IMR-90 (cell line): Measurements from ENCODE around the gene ADSS1. TPM values are rescaled to one million over a fixed set of nuclear protein-coding genes. Genes with fewer than 3 reads are reported as not detected.

ENCODE experiments used
- ATAC-seq: fragments of 200-7000 bp; cut with Tn5 transposase; 2 replicates; pipeline ENCODE4 v1.9.1; 2020; ENCODE audit warnings: low read depth, mild to moderate bottlenecking, moderate library complexity
- BruUV-seq: library from RNA; stranded (reverse); fragments of 400-500 nt; replicated peaks from 2 replicates; lab custom pipeline; 2021; lab: Mats Ljungman, UMichigan
- CTCF ChIA-PET: fragments of 300-600 bp; formaldehyde crosslinking; extraction: SDS; loops from one replicate; lab custom pipeline; 2021; ENCODE audit warnings: antibody characterized with exemption; lab: Yijun Ruan, JAX
- POLR2A ChIA-PET: fragments of 300-600 bp; sonication (Branson Sonifier 250); formaldehyde crosslinking; loops from one replicate; lab custom pipeline; 2022; ENCODE audit warnings: antibody characterized with exemption; ENCODE audit not compliant: unreplicated experiment; lab: Charles Lee
- DNase-seq: peaks from one replicate; pipeline ENCODE4 v3.0.0; 2013
- H2AFZ ChIP-seq: replicated peaks from 2 replicates; pipeline ENCODE3; 2013; ENCODE audit warnings: low read length, mild to moderate bottlenecking; ENCODE audit not compliant: poor library complexity
- H2AK5ac ChIP-seq: 2 replicates; pipeline ENCODE4 v1.6.1; 2013; ENCODE audit warnings: low read depth, low read length, inconsistent platforms
- H2AK9ac ChIP-seq: replicated peaks from 2 replicates; pipeline ENCODE3; 2013; ENCODE audit warnings: mild to moderate bottlenecking, low read depth, low read length, moderate library complexity; ENCODE audit not compliant: poor library complexity
- H2BK120ac ChIP-seq: 2 replicates; pipeline ENCODE4 v1.6.1; 2013; ENCODE audit warnings: low read depth, low read length, inconsistent platforms
- H2BK15ac ChIP-seq: 3 replicates; pipeline ENCODE4 v1.6.1; 2013; ENCODE audit warnings: low read depth, low read length, inconsistent platforms
- H2BK20ac ChIP-seq: 2 replicates; pipeline ENCODE4 v1.6.1; 2013; ENCODE audit warnings: low read depth, mild to moderate bottlenecking, inconsistent platforms, low read length, moderate library complexity
- H2BK5ac ChIP-seq: 2 replicates; pipeline ENCODE4 v1.6.1; 2013; ENCODE audit warnings: mild to moderate bottlenecking, low read depth, low read length, inconsistent platforms; ENCODE audit not compliant: poor library complexity, severe bottlenecking
- H3K14ac ChIP-seq: replicated peaks from 2 replicates; pipeline ENCODE4 v1.6.1; 2013; ENCODE audit warnings: low read depth, low read length, inconsistent platforms
- H3K18ac ChIP-seq: 2 replicates; pipeline ENCODE4 v1.6.1; 2013; ENCODE audit warnings: low read depth, low read length, control low read depth
- H3K23ac ChIP-seq: 2 replicates; pipeline ENCODE4 v1.6.1; 2013; ENCODE audit warnings: low read depth, low read length, inconsistent platforms
- H3K27ac ChIP-seq: 2 replicates; pipeline ENCODE4 v1.5.1; 2013; ENCODE audit warnings: mild to moderate bottlenecking, control low read depth, low read length; ENCODE audit not compliant: insufficient read depth
- H3K27me3 ChIP-seq: 2 replicates; pipeline ENCODE4 v1.6.1; 2013; ENCODE audit warnings: low read length; ENCODE audit not compliant: control insufficient read depth, insufficient read depth
- H3K36me3 ChIP-seq: 2 replicates; pipeline ENCODE4 v1.6.1; 2013; ENCODE audit warnings: low read length, mixed read lengths; ENCODE audit not compliant: control insufficient read depth, insufficient read depth
- H3K4ac ChIP-seq: 2 replicates; pipeline ENCODE4 v1.6.1; 2013; ENCODE audit warnings: low read depth, low read length, inconsistent platforms
- H3K4me1 ChIP-seq: 2 replicates; pipeline ENCODE4 v1.6.1; 2013; ENCODE audit warnings: low read length, mixed read lengths; ENCODE audit not compliant: control insufficient read depth, insufficient read depth
- H3K4me2 ChIP-seq: 2 replicates; pipeline ENCODE4 v1.6.1; 2013; ENCODE audit warnings: low read depth, mild to moderate bottlenecking, control low read depth, low read length, moderate library complexity
- H3K4me3 ChIP-seq: 2 replicates; pipeline ENCODE4 v1.5.1; 2013; ENCODE audit warnings: low read depth, mild to moderate bottlenecking, control low read depth, low read length, moderate library complexity; ENCODE audit not compliant: insufficient read depth
- H3K56ac ChIP-seq: 2 replicates; pipeline ENCODE4 v1.6.1; 2013; ENCODE audit warnings: low read length, inconsistent platforms; ENCODE audit not compliant: insufficient read depth; ENCODE audit errors: extremely low read depth
- H3K79me1 ChIP-seq, 2 experiments: 2 replicates each; pipeline ENCODE4 v1.6.1; 2013; ENCODE audit warnings: low read length in 2 of 2, inconsistent platforms in 1 of 2, low read depth in 1 of 2
- H3K9ac ChIP-seq: 2 replicates; pipeline ENCODE4 v1.6.1; 2013; ENCODE audit warnings: low read depth, low read length, control low read depth
- H3K9me1 ChIP-seq: 2 replicates; pipeline ENCODE4 v1.6.1; 2013; ENCODE audit warnings: low read length, inconsistent platforms; ENCODE audit not compliant: insufficient read depth
- H3K9me3 ChIP-seq: 2 replicates; pipeline ENCODE4 v1.6.1; 2013; ENCODE audit warnings: low read length; ENCODE audit not compliant: control insufficient read depth, insufficient read depth
- H4K20me1 ChIP-seq: 2 replicates; pipeline ENCODE4 v1.6.1; 2013; ENCODE audit warnings: low read length, inconsistent platforms; ENCODE audit not compliant: insufficient read depth
- H4K5ac ChIP-seq: 2 replicates; pipeline ENCODE4 v1.6.1; 2013; ENCODE audit warnings: mild to moderate bottlenecking, low read depth, low read length, control low read depth
- H4K8ac ChIP-seq, 2 experiments: 2 replicates each; pipeline ENCODE4 v1.6.1; 2013; ENCODE audit warnings: low read depth in 2 of 2, low read length in 2 of 2, control low read depth in 1 of 2, inconsistent platforms in 1 of 2
- H4K91ac ChIP-seq: 2 replicates; pipeline ENCODE4 v1.6.1; 2013; ENCODE audit warnings: low read depth, low read length, inconsistent platforms; ENCODE audit not compliant: insufficient read depth
- BHLHE40 ChIP-seq: fragments of 150-350 bp; IDR thresholded peaks from 2 replicates; pipeline ENCODE4 v1.6.1; 2016; ENCODE audit warnings: mild to moderate bottlenecking, low read depth, low read length
- CEBPB ChIP-seq: IDR thresholded peaks from 2 replicates; pipeline ENCODE4 v1.6.1; 2012; ENCODE audit warnings: low read depth, low read length, improper control_type of control experiment
- CHD1 ChIP-seq: IDR thresholded peaks from 2 replicates; pipeline ENCODE4 v1.6.1; 2012; ENCODE audit warnings: low read depth, low read length, improper control_type of control experiment
- CTCF ChIP-seq: conservative IDR thresholded peaks from 2 replicates; pipeline ENCODE4 v1.5.1; 2012; ENCODE audit warnings: mild to moderate bottlenecking, low read depth, low read length, improper control_type of control experiment
- ELK1 ChIP-seq: fragments of 150-350 bp; IDR thresholded peaks from 2 replicates; pipeline ENCODE4 v1.6.1; 2016; ENCODE audit warnings: low read depth, mild to moderate bottlenecking, low read length, moderate library complexity, borderline replicate concordance
- FOS ChIP-seq: fragments of 150-350 bp; IDR thresholded peaks from 2 replicates; pipeline ENCODE4 v1.6.1; 2016; ENCODE audit warnings: low read depth, low read length
- MAFK ChIP-seq: IDR thresholded peaks from 2 replicates; pipeline ENCODE4 v1.6.1; 2012; ENCODE audit warnings: low read depth, low read length, improper control_type of control experiment
- MAZ ChIP-seq: IDR thresholded peaks from 2 replicates; pipeline ENCODE4 v1.6.1; 2012; ENCODE audit warnings: low read depth, mild to moderate bottlenecking, low read length, improper control_type of control experiment, moderate library complexity, borderline replicate concordance
- MXI1 ChIP-seq: IDR thresholded peaks from 2 replicates; pipeline ENCODE4 v1.6.1; 2012; ENCODE audit warnings: low read depth, mild to moderate bottlenecking, low read length, moderate library complexity, borderline replicate concordance
- NFE2L2 ChIP-seq: fragments of 150-350 bp; IDR thresholded peaks from 2 replicates; pipeline ENCODE4 v1.6.1; 2016; ENCODE audit warnings: low read depth, mild to moderate bottlenecking, low read length
- POLR2A ChIP-seq: IDR thresholded peaks from 2 replicates; pipeline ENCODE4 v1.6.1; 2012; ENCODE audit warnings: mild to moderate bottlenecking, low read depth, low read length
- RAD21 ChIP-seq: IDR thresholded peaks from 2 replicates; pipeline ENCODE4 v1.6.1; 2012; ENCODE audit warnings: low read length, improper control_type of control experiment
- RCOR1 ChIP-seq: IDR thresholded peaks from 2 replicates; pipeline ENCODE4 v1.6.1; 2012; ENCODE audit warnings: mild to moderate bottlenecking, low read length, improper control_type of control experiment; ENCODE audit not compliant: insufficient replicate concordance
- RFX5 ChIP-seq: IDR thresholded peaks from 2 replicates; pipeline ENCODE4 v1.8.0; 2012; ENCODE audit warnings: low read depth, mild to moderate bottlenecking, low read length, moderate library complexity
- SMC3 ChIP-seq: fragments of 150-350 bp; IDR thresholded peaks from 2 replicates; pipeline ENCODE4 v1.6.1; 2016; ENCODE audit warnings: low read depth, mild to moderate bottlenecking, antibody characterized with exemption, low read length, moderate library complexity
- USF2 ChIP-seq: fragments of 150-350 bp; IDR thresholded peaks from 2 replicates; pipeline ENCODE4 v1.6.1; 2017; ENCODE audit warnings: mild to moderate bottlenecking, antibody characterized with exemption, low read length, low read depth
- WGBS, 2 experiments: methylation state at CpG; one replicate each; pipeline versions ENCODE4 v1.1.5 to v1.1.7; 2013; ENCODE audit warnings: missing lambda C conversion rate in 2 of 2; ENCODE audit not compliant: insufficient read length in 1 of 2; ENCODE audit errors: extremely low coverage in 2 of 2; 5-methylcytosine and 5-hydroxymethylcytosine counted together
- dilution Hi-C: fragments of 300-500 bp; cut with HindIII; formaldehyde crosslinking; loops from one replicate; pipeline ENCODE4 v1.14.3; 2018; ENCODE audit warnings: low sequenced_read_pairs; ENCODE audit not compliant: unreplicated experiment
- in situ Hi-C: fragments of 300-500 bp; cut with MboI; formaldehyde crosslinking; loops from 3 replicates; pipeline ENCODE4 v1.14.3; 2019; ENCODE audit warnings: low sequenced_read_pairs, inconsistent platforms, mixed read lengths
- intact Hi-C: fragments of 100-400 bp; cut with micrococcal nuclease; formaldehyde crosslinking; loops from 2 replicates; pipeline ENCODE4 v1.10.0; 2022
- polyA plus RNA-seq, 3 experiments: library from polyadenylated mRNA; depleted of rRNA; stranded (reverse); fragments of >200 nt; gene quantifications; 2 replicates each; pipeline ENCODE4 v1.2.3, GENCODE V29; 2012; ENCODE audit warnings: low replicate concordance in 1 of 3
- total RNA-seq: library from RNA; depleted of rRNA; stranded (reverse); fragments of >200 nt; gene quantifications from 2 replicates; pipeline ENCODE4 v1.2.3, GENCODE V29; 2012

The ADSS1 gene
- total and polyA plus RNA-seq, 2 of the 4 experiments (the other 2 are of a cell fraction) = 1.8 to 5.2 TPM

GRCh38 chr14:104749111-104749649, 25.2 kb downstream of the ADSS1 start:
- dilution Hi-C loops = no loop called here
- peak overlapping the region; percentile 2; the same call in 1 of the 3 replicates for H2BK15ac ChIP-seq
- H2BK20ac ChIP-seq = peak overlapping the region; percentile 27
- peak overlapping the region; percentile 37; the same call in 1 of the 2 replicates for H2BK120ac ChIP-seq
- H3K9me3 ChIP-seq = no peaks in the 10 kb centered on the region
- peaks cover 0 to 9% of the 10 kb centered on the region in 2 experiments; a peak in 2 of 4 replicates for H3K79me1 ChIP-seq
- H2BK5ac ChIP-seq = peak overlapping the region; percentile 75
- peak overlapping the region; percentile 42 for H2AK5ac ChIP-seq
- DNase-seq (peak; percentile 58), ATAC-seq (no peak)
- H3K4me3 ChIP-seq = no peak overlapping the region
- no peak overlapping the region for H3K27ac ChIP-seq
- no peak for TF ChIP-seq FOS
- TF ChIP-seq RAD21 = no peak
- TF ChIP-seq MXI1 = no peak
- no peak for TF ChIP-seq BHLHE40
- no peak for TF ChIP-seq CHD1
- TF ChIP-seq CEBPB = no peak
- no peak for TF ChIP-seq MAFK
- TF ChIP-seq CTCF = no peak
- TF ChIP-seq RCOR1 = no peak
- TF ChIP-seq POLR2A = no peak
- TF ChIP-seq USF2 = no peak
- no peak for TF ChIP-seq MAZ
- TF ChIP-seq ELK1 = no peak
- no peak for TF ChIP-seq RFX5
- no peak for TF ChIP-seq NFE2L2
- TF ChIP-seq SMC3 = no peak
- H3K9me1 ChIP-seq = peaks cover 17% of the 10 kb centered on the region
- H3K4me1 ChIP-seq = peaks cover 29% of the 10 kb centered on the region
- H4K91ac ChIP-seq = peak overlapping the region; percentile 2; the same call in 1 of the 2 replicates
- intact Hi-C loops = no loop called here
- H3K18ac ChIP-seq = no peak overlapping the region; the same call in 1 of the 2 replicates
- ChIA-PET CTCF (no interaction called here), POLR2A (no interaction called here)
- H3K9ac ChIP-seq = no peak overlapping the region
- in situ Hi-C loops = no loop called here
- H3K14ac ChIP-seq = peak overlapping the region; percentile 37
- peak overlapping the region; percentile 8 for H2AK9ac ChIP-seq
- no peak overlapping the region for H3K23ac ChIP-seq
- H3K27me3 ChIP-seq = no peaks in the 10 kb centered on the region
- peak overlapping the region in 1 of 2 experiments; percentile 44; a peak in 1 of 4 replicates for H4K8ac ChIP-seq
- H3K56ac ChIP-seq = no peak overlapping the region
- no TSS peak for BruUV-seq
- 39% methylated on average over 7 of the region's 11 CpGs; no CpG with 5 or more reads in 1 of the 2 experiments for WGBS, 2 experiments
- peaks cover 10% of the 10 kb centered on the region for H4K20me1 ChIP-seq
- 0 out of 2 replicates have a peak, but pooled peaks cover 2% of the 10 kb centered on the region for H3K36me3 ChIP-seq
- peak overlapping the region; percentile 54 for H3K4ac ChIP-seq
- peak overlapping the region; percentile 69 for H2AFZ ChIP-seq
- H4K5ac ChIP-seq = peak overlapping the region; percentile 35; the same call in 1 of the 2 replicates
- no peak overlapping the region for H3K4me2 ChIP-seq
